ENCODE results near the gene RAD17. TPM values are rescaled to one million over a fixed set of nuclear protein-coding genes. Genes with fewer than 3 reads are reported as not detected.
"Not testable (repeated sequence)": the region's sequence is repeated elsewhere in the genome, so short reads cannot be mapped to it uniquely, and the experiment has no call there.

The RAD17 gene
- total and polyA plus RNA-seq, 2 donors (not counting 3 experiments of a cell fraction or from before 2014, with no cell fraction given) = 10.1 to 18.4 TPM

DNA sequence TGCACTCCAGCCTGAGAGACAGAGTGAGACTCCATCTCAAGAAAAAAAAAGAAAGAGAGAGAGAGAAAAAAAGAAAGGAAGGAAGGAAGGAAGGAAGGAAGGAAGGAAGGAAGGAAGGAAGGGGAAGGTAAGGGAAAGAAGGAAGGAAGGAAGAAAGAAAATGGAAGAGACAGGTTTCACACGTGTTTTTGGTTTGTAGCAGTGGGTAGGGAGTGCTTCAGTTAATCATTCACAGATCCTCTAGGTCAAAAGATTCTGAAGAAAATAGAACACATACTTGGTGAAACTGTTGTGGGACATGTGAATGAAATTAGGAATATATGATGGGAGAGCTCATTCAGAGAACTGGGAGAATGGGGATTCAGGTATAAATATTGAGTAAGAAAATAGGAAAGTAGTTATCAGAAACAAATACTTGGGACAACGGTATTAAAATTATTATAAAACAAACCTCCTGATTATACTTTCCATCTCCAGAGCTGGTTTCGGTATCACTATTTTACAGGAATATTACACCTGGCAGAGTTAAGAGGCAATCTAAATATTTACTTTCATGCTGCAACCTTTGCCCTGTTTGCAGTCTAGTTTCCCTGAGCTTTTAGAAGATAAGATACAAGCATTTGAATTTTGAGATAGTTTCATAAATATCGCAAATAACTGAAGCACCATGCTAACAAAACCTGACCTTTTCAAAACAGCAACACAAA is 82.5 kb downstream of the RAD17 start:
- Histone ChIP-seq H3K27me3 (ENCODE audit: control insufficient read depth in 2 of 2, insufficient read depth in 2 of 2, low read length in 2 of 2) (no peaks in the 10 kb centered on the region), H3K4me2 (ENCODE audit: insufficient read depth, low read length) (no peak overlapping the region), H3K9me1 (replicated peaks; ENCODE audit: control insufficient read depth, extremely low read depth, insufficient read depth, low read length) (no peaks in the 10 kb centered on the region), H3K36me3 (ENCODE audit: control insufficient read depth in 2 of 2, extremely low read depth in 1 of 2, insufficient read depth in 2 of 2, low read length in 2 of 2) (no peaks in the 10 kb centered on the region), H3K9ac (replicated peaks; ENCODE audit: extremely low read depth, insufficient read depth, low read length) (no peak overlapping the region), H3K27ac (ENCODE audit: insufficient read depth, low read depth, low read length) (no peak overlapping the region), H4K20me1 (replicated peaks; ENCODE audit: control insufficient read depth, extremely low read depth, insufficient read depth, low read length) (no peaks in the 10 kb centered on the region), H3K79me2 (ENCODE audit: control insufficient read depth, insufficient read depth, low read length) (no peaks in the 10 kb centered on the region), H3K4me1 (ENCODE audit: control insufficient read depth, extremely low read depth, insufficient read depth, low read length) (no peaks in the 10 kb centered on the region), H2AFZ (ENCODE audit: low read depth, low read length) (no peak overlapping the region), H3K4me3 (replicated peaks in 1 of 3; ENCODE audit: insufficient read depth in 1 of 3, low read depth in 1 of 3, low read length in 3 of 3) (no peak overlapping the region), H3K9me3 (replicated peaks; ENCODE audit: control insufficient read depth, insufficient read depth, low read length) (no peaks in the 10 kb centered on the region)
- FAIRE-seq = no peak
- intact Hi-C loops (cut with micrococcal nuclease) (no loop called here), dilution Hi-C loops (cut with MboI; ENCODE audit: extremely low pct_ligation_motif_present, low sequenced_read_pairs) (no loop called here)
- BruUV-seq (replicated peaks) = no TSS peak
- no peak for DNase-seq (ENCODE audit: low read depth, low spot score)
- ChIA-PET POLR2A (no interaction called here), CTCF (interaction anchor here (1.3 kb wide), 1 partner anchor 10 kb away, joined by 4 read pairs; no protein-coding TSS in a partner anchor)
- TF ChIP-seq JUN (IDR thresholded peaks at IDR 0.05; ENCODE audit: borderline replicate concordance, insufficient read depth, insufficient read length, low read depth) (no peak), POLR2A (IDR thresholded peaks at IDR 0.05; ENCODE audit: low read depth, low read length) (no peak), POLR2AphosphoS5 (IDR thresholded peaks at IDR 0.05; ENCODE audit: insufficient read depth, low read depth, low read length) (no peak), GATA2 (IDR thresholded peaks at IDR 0.05; ENCODE audit: insufficient read depth, insufficient read length, low read depth, low read length) (no peak), EZH2 (IDR thresholded peaks at IDR 0.05; ENCODE audit: borderline replicate concordance, low read depth, low read length, severe bottlenecking) (no peak), MAX (IDR thresholded peaks at IDR 0.05; ENCODE audit: insufficient read depth, insufficient read length) (no peak), FOS (IDR thresholded peaks at IDR 0.05; ENCODE audit: borderline replicate concordance, insufficient read depth, low read length) (no peak), MYC (IDR thresholded peaks at IDR 0.05; ENCODE audit: low read depth, low read length) (no peak)
- TF ChIP-seq, protein P1, sequence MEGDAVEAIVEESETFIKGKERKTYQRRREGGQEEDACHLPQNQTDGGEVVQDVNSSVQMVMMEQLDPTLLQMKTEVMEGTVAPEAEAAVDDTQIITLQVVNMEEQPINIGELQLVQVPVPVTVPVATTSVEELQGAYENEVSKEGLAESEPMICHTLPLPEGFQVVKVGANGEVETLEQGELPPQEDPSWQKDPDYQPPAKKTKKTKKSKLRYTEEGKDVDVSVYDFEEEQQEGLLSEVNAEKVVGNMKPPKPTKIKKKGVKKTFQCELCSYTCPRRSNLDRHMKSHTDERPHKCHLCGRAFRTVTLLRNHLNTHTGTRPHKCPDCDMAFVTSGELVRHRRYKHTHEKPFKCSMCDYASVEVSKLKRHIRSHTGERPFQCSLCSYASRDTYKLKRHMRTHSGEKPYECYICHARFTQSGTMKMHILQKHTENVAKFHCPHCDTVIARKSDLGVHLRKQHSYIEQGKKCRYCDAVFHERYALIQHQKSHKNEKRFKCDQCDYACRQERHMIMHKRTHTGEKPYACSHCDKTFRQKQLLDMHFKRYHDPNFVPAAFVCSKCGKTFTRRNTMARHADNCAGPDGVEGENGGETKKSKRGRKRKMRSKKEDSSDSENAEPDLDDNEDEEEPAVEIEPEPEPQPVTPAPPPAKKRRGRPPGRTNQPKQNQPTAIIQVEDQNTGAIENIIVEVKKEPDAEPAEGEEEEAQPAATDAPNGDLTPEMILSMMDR (IDR thresholded peaks at IDR 0.05; ENCODE audit: extremely low read depth in 1 of 2, insufficient read depth in 1 of 2, low read depth in 1 of 2, low read length in 2 of 2) = no peak

GRCh38 chr5:69453487-69453886 is 83.9 kb downstream of the RAD17 start:
- CTCF ChIA-PET = interaction anchor here (0.6 kb wide), 1 partner anchor 22 kb away, joined by 5 read pairs; no protein-coding TSS in a partner anchor
- H3K9ac ChIP-seq (replicated peaks; ENCODE audit: extremely low read depth, insufficient read depth, low read length); intact Hi-C loops (cut with micrococcal nuclease): not testable (repeated sequence)

More at GRCh38 chr5:69453487-69453886, 83.9 kb downstream of the RAD17 start:
- H3K36me3 ChIP-seq (ENCODE audit: control insufficient read depth in 2 of 2, extremely low read depth in 1 of 2, insufficient read depth in 2 of 2, low read length in 2 of 2); dilution Hi-C loops (cut with MboI; ENCODE audit: extremely low pct_ligation_motif_present, low sequenced_read_pairs); H3K9me1 ChIP-seq (replicated peaks; ENCODE audit: control insufficient read depth, extremely low read depth, insufficient read depth, low read length); H4K20me1 ChIP-seq (replicated peaks; ENCODE audit: control insufficient read depth, extremely low read depth, insufficient read depth, low read length); H3K4me3 ChIP-seq (replicated peaks in 1 of 3; ENCODE audit: insufficient read depth in 1 of 3, low read depth in 1 of 3, low read length in 3 of 3); H3K4me2 ChIP-seq (ENCODE audit: insufficient read depth, low read length); POLR2A ChIA-PET; BruUV-seq (replicated peaks); H3K27me3 ChIP-seq (ENCODE audit: control insufficient read depth in 2 of 2, insufficient read depth in 2 of 2, low read length in 2 of 2); H3K4me1 ChIP-seq (ENCODE audit: control insufficient read depth, extremely low read depth, insufficient read depth, low read length); H2AFZ ChIP-seq (ENCODE audit: low read depth, low read length); H3K9me3 ChIP-seq (replicated peaks; ENCODE audit: control insufficient read depth, insufficient read depth, low read length); H3K79me2 ChIP-seq (ENCODE audit: control insufficient read depth, insufficient read depth, low read length); FAIRE-seq; H3K27ac ChIP-seq (ENCODE audit: insufficient read depth, low read depth, low read length); DNase-seq (ENCODE audit: low read depth, low spot score): not testable (repeated sequence)

Data from endothelial cell of umbilical vein (primary cell).